Loucy (cell line): ENCODE results near the gene CD34.

Experiments used
- H2AFZ ChIP-seq: fragments of 200-600 bp; sonication (generic); 2 replicates; pipeline ENCODE4 v1.6.0; 2016; ENCODE audit warnings: antibody characterized with exemption, mild to moderate bottlenecking, low read length, moderate library complexity
- H3F3A ChIP-seq: fragments of 200-600 bp; 2 replicates; pipeline ENCODE4 v1.6.0; 2016; ENCODE audit warnings: antibody characterized with exemption, low read depth, mild to moderate bottlenecking
- H3K27me3 ChIP-seq: fragments of 200-600 bp; sonication (generic); 2 replicates; pipeline ENCODE4 v1.6.1; 2014; ENCODE audit warnings: low read length, mild to moderate bottlenecking; ENCODE audit not compliant: insufficient read depth, poor library complexity, severe bottlenecking
- H3K36me3 ChIP-seq: fragments of 200-600 bp; sonication (generic); 2 replicates; pipeline ENCODE4 v1.6.1; 2016; ENCODE audit warnings: low read length; ENCODE audit not compliant: insufficient read depth
- H3K4me1 ChIP-seq: fragments of 200-600 bp; sonication (generic); 2 replicates; pipeline ENCODE4 v1.5.1; 2014; ENCODE audit warnings: low read length, mild to moderate bottlenecking; ENCODE audit not compliant: insufficient read depth, poor library complexity, severe bottlenecking
- H3K4me2 ChIP-seq: fragments of 200-600 bp; sonication (generic); 2 replicates; pipeline ENCODE4 v1.6.0; 2014; ENCODE audit warnings: antibody characterized with exemption, low read length, low read depth, mild to moderate bottlenecking; ENCODE audit not compliant: poor library complexity, severe bottlenecking
- H3K4me3 ChIP-seq: fragments of 200-600 bp; sonication (generic); 2 replicates; pipeline ENCODE4 v1.5.1; 2014; ENCODE audit warnings: low read length, mild to moderate bottlenecking, mixed read lengths; ENCODE audit not compliant: poor library complexity, severe bottlenecking
- H3K79me2 ChIP-seq: fragments of 200-600 bp; sonication (generic); 2 replicates; pipeline ENCODE4 v1.6.1; 2014; ENCODE audit warnings: low read length; ENCODE audit not compliant: insufficient read depth
- H3K9ac ChIP-seq: fragments of 200-600 bp; sonication (generic); 2 replicates; pipeline ENCODE4 v1.6.0; 2014; ENCODE audit warnings: mild to moderate bottlenecking, low read depth, low read length, moderate library complexity; ENCODE audit not compliant: poor library complexity, severe bottlenecking
- H3K9me2 ChIP-seq: fragments of 200-600 bp; sonication (generic); replicated peaks from 2 replicates; pipeline ENCODE4 v1.6.1; 2016; ENCODE audit warnings: low read depth, low read length, mixed read lengths
- H3K9me3 ChIP-seq: fragments of 200-600 bp; sonication (generic); 2 replicates; pipeline ENCODE4 v1.6.1; 2014; ENCODE audit warnings: mild to moderate bottlenecking, antibody characterized with exemption, low read length, low read depth; ENCODE audit not compliant: insufficient read depth
- H4K20me1 ChIP-seq: fragments of 200-600 bp; sonication (generic); 2 replicates; pipeline ENCODE4 v1.6.0; 2014; ENCODE audit warnings: antibody characterized with exemption, low read length, mild to moderate bottlenecking; ENCODE audit not compliant: insufficient read depth, poor library complexity, severe bottlenecking
- CTCF ChIP-seq: fragments of 200-600 bp; sonication (generic); conservative IDR thresholded peaks from 2 replicates; pipeline ENCODE4 v1.5.1; 2014; ENCODE audit warnings: mild to moderate bottlenecking, antibody characterized with exemption, low read length
- EZH2phosphoT487 ChIP-seq: fragments of 200-600 bp; IDR thresholded peaks from 2 replicates; pipeline ENCODE4 v1.6.1; 2018; ENCODE audit warnings: antibody characterized with exemption, mild to moderate bottlenecking, moderate library complexity, borderline replicate concordance

CD34 gene

GRCh38 chr1:207869859-207870258 is 41.1 kb downstream of the CD34 start:
- no peaks in the 10 kb centered on the region for H3K36me3 ChIP-seq
- H3K9me3 ChIP-seq, result no peaks in the 10 kb centered on the region
- H3F3A ChIP-seq, result peaks cover 13% of the 10 kb centered on the region
- H2AFZ ChIP-seq, result no peak overlapping the region
- H3K4me3 ChIP-seq, result peak overlapping the region; percentile 90
- no peaks in the 10 kb centered on the region for H3K9me2 ChIP-seq
- H3K27me3 ChIP-seq, result no peaks in the 10 kb centered on the region
- peaks cover 79% of the 10 kb centered on the region for H3K4me1 ChIP-seq
- peaks cover 50% of the 10 kb centered on the region for H3K79me2 ChIP-seq
- peak overlapping the region; percentile 67 for H3K4me2 ChIP-seq
- peaks cover 20% of the 10 kb centered on the region for H4K20me1 ChIP-seq
- TF ChIP-seq CTCF (no peak), EZH2phosphoT487 (no peak)
- H3K9ac ChIP-seq, result peak overlapping the region; percentile 98

- H2AFZ ChIP-seq, result peak overlapping the region; percentile 66; the same call in 1 of the 2 replicates
- H3F3A ChIP-seq, result peaks cover 8% of the 10 kb centered on the region
- TF ChIP-seq EZH2phosphoT487 (no peak), CTCF (peak; percentile 59)
Observed at GRCh38 chr1:207868774-207869721, 41.9 kb downstream of the CD34 start.

GRCh38 chr1:207868251-207868773 is 42.6 kb downstream of the CD34 start:
- H3K36me3 ChIP-seq, result no peaks in the 10 kb centered on the region
- H3K4me2 ChIP-seq, result peak overlapping the region; percentile 99
- peak overlapping the region; percentile 98 for H3K9ac ChIP-seq
- H3K9me2 ChIP-seq, result no peaks in the 10 kb centered on the region
- H3K27me3 ChIP-seq, result no peaks in the 10 kb centered on the region
- no peaks in the 10 kb centered on the region for H3K9me3 ChIP-seq
- H3K4me1 ChIP-seq, result peaks cover 79% of the 10 kb centered on the region
- peak overlapping the region; percentile 90 for H3K4me3 ChIP-seq
- no peak overlapping the region for H2AFZ ChIP-seq
- no peak for TF ChIP-seq CTCF
- no peak for TF ChIP-seq EZH2phosphoT487
- peaks cover 64% of the 10 kb centered on the region for H3K79me2 ChIP-seq
- H3F3A ChIP-seq, result 0 out of 2 replicates have a peak, but pooled peaks cover 3% of the 10 kb centered on the region
- peaks cover 20% of the 10 kb centered on the region for H4K20me1 ChIP-seq

More at GRCh38 chr1:207868774-207869721, 41.9 kb downstream of the CD34 start:
- Histone ChIP-seq H3K27me3 (no peaks in the 10 kb centered on the region), H3K4me1 (peaks cover 79% of the 10 kb centered on the region), H3K9ac (peak overlapping the region; percentile 98), H3K9me3 (no peaks in the 10 kb centered on the region), H3K36me3 (no peaks in the 10 kb centered on the region), H3K79me2 (peaks cover 58% of the 10 kb centered on the region), H3K4me2 (peak overlapping the region; percentile 99), H4K20me1 (peaks cover 20% of the 10 kb centered on the region), H3K9me2 (no peaks in the 10 kb centered on the region), H3K4me3 (peak overlapping the region; percentile 90)
